A673 (cell line): Measurements from ENCODE around the gene ANKRD7. TPM values are rescaled to one million over a fixed set of nuclear protein-coding genes. Genes with fewer than 3 reads are reported as not detected.

Source experiments
- BruUV-seq: library from RNA; stranded (reverse); fragments of 400-500 nt; replicated peaks from 2 replicates; lab custom pipeline; 2021; lab: Mats Ljungman, UMichigan
- CTCF ChIA-PET: fragments of 300-600 bp; sonication (Branson Sonifier 250); formaldehyde crosslinking; loops from one replicate; lab custom pipeline; 2022; ENCODE audit warnings: antibody characterized with exemption; lab: Charles Lee
- POLR2A ChIA-PET: fragments of 300-600 bp; sonication (Branson Sonifier 250); formaldehyde crosslinking; loops from one replicate; lab custom pipeline; 2022; ENCODE audit warnings: antibody characterized with exemption; ENCODE audit not compliant: low non-redundant PET; lab: Charles Lee
- DNase-seq: peaks from one replicate; pipeline ENCODE4 v3.0.0-alpha.2; 2015; ENCODE audit warnings: low spot score
- H3K27ac ChIP-seq: fragments of 200-600 bp; sonication (generic); 2 replicates; pipeline ENCODE4 v1.5.1; 2016; ENCODE audit warnings: mixed run types, low read depth, mild to moderate bottlenecking, mixed read lengths, antibody characterized with exemption, low read length; ENCODE audit not compliant: poor library complexity, severe bottlenecking
- H3K27me3 ChIP-seq: fragments of 200-600 bp; sonication (generic); replicated peaks from 2 replicates; pipeline ENCODE4 v1.6.1; 2017; ENCODE audit warnings: mixed run types, low read depth, mild to moderate bottlenecking, mixed read lengths, antibody characterized with exemption, low read length; ENCODE audit not compliant: insufficient read depth, poor library complexity
- H3K36me3 ChIP-seq: fragments of 200-600 bp; sonication (generic); 2 replicates; pipeline ENCODE4 v1.6.1; 2016; ENCODE audit warnings: mixed run types, mild to moderate bottlenecking, mixed read lengths, antibody characterized with exemption, low read length; ENCODE audit not compliant: insufficient read depth, poor library complexity, severe bottlenecking
- H3K4me1 ChIP-seq: fragments of 200-600 bp; sonication (generic); 2 replicates; pipeline ENCODE4 v1.6.1; 2017; ENCODE audit warnings: mixed run types, mild to moderate bottlenecking, mixed read lengths, antibody characterized with exemption, low read length; ENCODE audit not compliant: insufficient read depth, poor library complexity, severe bottlenecking
- H3K4me3 ChIP-seq: fragments of 200-600 bp; sonication (generic); 2 replicates; pipeline ENCODE4 v1.5.1; 2016; ENCODE audit warnings: low read depth, mixed run types, mild to moderate bottlenecking, mixed read lengths, low read length; ENCODE audit not compliant: poor library complexity, severe bottlenecking
- H3K9me3 ChIP-seq: fragments of 200-600 bp; sonication (generic); 2 replicates; pipeline ENCODE4 v1.6.1; 2016; ENCODE audit warnings: mixed run types, low read depth, mild to moderate bottlenecking, mixed read lengths, antibody characterized with exemption, low read length; ENCODE audit not compliant: poor library complexity, severe bottlenecking
- CTCF ChIP-seq: fragments of 300-800, 200-600 bp; sonication (generic); conservative IDR thresholded peaks from 2 replicates; pipeline ENCODE4 v1.5.1; 2017; ENCODE audit warnings: low read depth, mild to moderate bottlenecking, antibody characterized with exemption, low read length, moderate library complexity, mixed read lengths
- EZH2 ChIP-seq: fragments of 200-600 bp; sonication (generic); IDR thresholded peaks from 2 replicates; pipeline ENCODE4 v1.6.1; 2017; ENCODE audit warnings: borderline replicate concordance, low read depth, mild to moderate bottlenecking, mixed read lengths, antibody characterized with exemption, low read length; ENCODE audit not compliant: poor library complexity, severe bottlenecking
- intact Hi-C: fragments of 100-400 bp; cut with micrococcal nuclease; formaldehyde crosslinking; loops from one replicate; pipeline ENCODE4 v1.10.0; 2022; ENCODE audit not compliant: unreplicated experiment
- total RNA-seq: library from RNA; stranded (reverse); gene quantifications from 2 replicates; pipeline ENCODE4 v1.2.3, GENCODE V29; 2021

ANKRD7 gene
- total RNA-seq, 1 experiment from 2014 or later, result 4.2 TPM

GRCh38 chr7:118184565-118184940, 40.0 kb upstream of the ANKRD7 start:
- H3K4me1 ChIP-seq, result peaks cover 15% of the 10 kb centered on the region
- no peak for DNase-seq
- CTCF ChIA-PET, result no interaction called here
- no peaks in the 10 kb centered on the region for H3K9me3 ChIP-seq
- no TSS peak for BruUV-seq
- POLR2A ChIA-PET, result no interaction called here
- peak overlapping the region; percentile 92 for H3K27ac ChIP-seq
- peak overlapping the region; percentile 64 for H3K4me3 ChIP-seq
- H3K36me3 ChIP-seq, result peaks cover 39% of the 10 kb centered on the region
- no peaks in the 10 kb centered on the region for H3K27me3 ChIP-seq
- no peak for TF ChIP-seq CTCF
- no peak for TF ChIP-seq EZH2
- intact Hi-C loops, result no loop called here

- H3K27ac ChIP-seq, result peak overlapping the region; percentile 92
- no TSS peak for BruUV-seq
- H3K4me1 ChIP-seq, result peaks cover 15% of the 10 kb centered on the region
- peak overlapping the region; percentile 64 for H3K4me3 ChIP-seq
- peaks cover 46% of the 10 kb centered on the region for H3K36me3 ChIP-seq
- TF ChIP-seq EZH2, result no peak
- TF ChIP-seq CTCF, result no peak
- intact Hi-C loops, result no loop called here
- no peaks in the 10 kb centered on the region for H3K27me3 ChIP-seq
- POLR2A ChIA-PET, result no interaction called here
- DNase-seq, result peak; percentile 20
- CTCF ChIA-PET, result no interaction called here
- no peaks in the 10 kb centered on the region for H3K9me3 ChIP-seq
Observed at GRCh38 chr7:118185163-118185860, 39.2 kb upstream of the ANKRD7 start.

- Histone ChIP-seq H3K9me3 (no peaks in the 10 kb centered on the region), H3K4me1 (peaks cover 15% of the 10 kb centered on the region), H3K4me3 (peak overlapping the region; percentile 64), H3K27ac (no peak overlapping the region), H3K27me3 (no peaks in the 10 kb centered on the region), H3K36me3 (peaks cover 58% of the 10 kb centered on the region)
- no TSS peak for BruUV-seq
- CTCF ChIA-PET, result no interaction called here
- DNase-seq, result no peak
- POLR2A ChIA-PET, result no interaction called here
- intact Hi-C loops, result no loop called here
- TF ChIP-seq CTCF, result no peak
- TF ChIP-seq EZH2, result no peak
Observed at GRCh38 chr7:118186501-118186900, 38.0 kb upstream of the ANKRD7 start.
